ENCODE results near the gene LMOD2. TPM values are rescaled to one million over a fixed set of nuclear protein-coding genes. Genes with fewer than 3 reads are reported as not detected.

Gene LMOD2
- total RNA-seq, 1 donor from 2014 or later: not detected

DNA sequence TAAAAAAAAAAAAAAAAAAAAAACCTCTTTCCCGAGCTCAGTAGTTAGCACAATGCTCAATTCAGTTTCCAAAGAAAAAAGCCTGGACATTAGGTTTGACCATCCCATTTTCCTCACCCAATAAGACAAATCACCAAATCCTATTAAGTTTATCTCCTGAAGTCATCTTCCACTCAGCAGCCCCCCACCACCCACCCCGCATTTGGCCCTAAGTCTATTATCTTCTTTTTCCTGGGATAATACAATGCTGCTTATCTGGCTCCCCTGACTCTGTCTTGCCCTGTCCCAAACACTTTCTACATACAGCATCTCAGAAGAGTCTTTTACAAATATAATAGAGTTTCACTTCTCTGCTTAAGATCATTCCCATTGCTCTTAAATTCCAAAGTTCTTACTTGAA lies 17.8 kb upstream of the LMOD2 start:
- no peak for DNase-seq (ENCODE audit: low spot score in 2 of 2)
- FAIRE-seq: no peak

DNA sequence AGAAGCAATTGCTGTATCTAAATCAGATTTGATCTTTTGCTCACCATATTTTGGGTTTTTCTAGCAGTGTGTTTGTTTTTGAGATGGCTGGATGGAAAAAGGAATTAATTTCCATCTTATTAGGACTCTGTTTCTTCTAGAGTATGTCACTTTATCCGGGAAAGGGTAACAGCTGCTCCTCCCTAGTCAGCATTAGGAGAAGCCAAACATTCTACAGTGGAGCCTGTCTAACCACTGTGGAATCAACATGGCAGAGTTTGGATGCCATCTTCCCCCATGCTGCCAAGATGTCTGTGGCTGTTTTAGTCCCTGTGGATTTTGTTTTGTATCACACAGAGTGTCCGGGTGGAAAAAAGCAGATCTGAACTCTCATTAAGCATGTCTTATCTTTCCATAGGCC lies 16.0 kb upstream of the LMOD2 start:
- DNase-seq (ENCODE audit: low spot score in 2 of 2): no peak
- FAIRE-seq: no peak

DNA sequence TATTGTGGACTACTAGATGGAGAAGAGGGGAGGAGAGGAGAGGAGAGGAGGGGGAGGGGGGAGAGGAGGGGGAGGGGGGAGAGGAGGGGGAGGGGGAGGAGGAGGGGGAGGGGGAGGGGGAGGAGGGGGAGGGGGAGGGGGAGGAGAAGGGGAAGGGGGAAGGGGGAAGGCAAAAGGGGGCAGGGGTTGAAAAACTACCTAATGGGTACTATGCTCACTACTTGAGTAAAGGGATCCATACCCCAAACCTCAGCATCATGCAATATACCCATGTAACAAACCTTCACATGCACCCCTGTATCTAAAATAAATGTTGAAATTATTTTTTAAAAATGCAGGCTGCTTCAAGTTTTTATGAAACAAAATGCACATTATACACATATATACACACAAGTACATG lies 15.1 kb upstream of the LMOD2 start:
- no peak for FAIRE-seq

DNA sequence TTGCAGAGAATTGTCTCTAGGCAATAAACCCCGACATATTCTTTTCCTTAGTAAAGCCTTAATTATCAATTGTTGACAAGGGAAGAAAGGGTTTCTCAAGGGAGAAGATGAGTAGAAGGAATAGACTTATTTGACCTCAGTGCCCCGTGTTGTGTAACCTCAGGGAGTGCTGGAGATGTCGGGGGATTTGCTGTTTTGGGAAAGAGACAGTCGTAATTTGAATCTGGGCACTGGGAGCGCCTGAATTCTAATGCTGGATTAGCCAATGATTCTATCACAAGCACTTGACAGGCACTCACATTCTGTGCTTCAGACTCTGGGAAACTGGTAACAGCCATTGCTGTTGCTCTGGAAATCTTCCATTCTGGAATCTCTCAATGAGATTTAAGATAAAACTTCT lies 13.8 kb upstream of the LMOD2 start:
- FAIRE-seq (no peak), DNase-seq (ENCODE audit: low spot score in 2 of 2) (no peak)

More for the DNA sequence above, 15.1 kb upstream of the LMOD2 start:
- DNase-seq (ENCODE audit: low spot score in 2 of 2): no peak

DNA sequence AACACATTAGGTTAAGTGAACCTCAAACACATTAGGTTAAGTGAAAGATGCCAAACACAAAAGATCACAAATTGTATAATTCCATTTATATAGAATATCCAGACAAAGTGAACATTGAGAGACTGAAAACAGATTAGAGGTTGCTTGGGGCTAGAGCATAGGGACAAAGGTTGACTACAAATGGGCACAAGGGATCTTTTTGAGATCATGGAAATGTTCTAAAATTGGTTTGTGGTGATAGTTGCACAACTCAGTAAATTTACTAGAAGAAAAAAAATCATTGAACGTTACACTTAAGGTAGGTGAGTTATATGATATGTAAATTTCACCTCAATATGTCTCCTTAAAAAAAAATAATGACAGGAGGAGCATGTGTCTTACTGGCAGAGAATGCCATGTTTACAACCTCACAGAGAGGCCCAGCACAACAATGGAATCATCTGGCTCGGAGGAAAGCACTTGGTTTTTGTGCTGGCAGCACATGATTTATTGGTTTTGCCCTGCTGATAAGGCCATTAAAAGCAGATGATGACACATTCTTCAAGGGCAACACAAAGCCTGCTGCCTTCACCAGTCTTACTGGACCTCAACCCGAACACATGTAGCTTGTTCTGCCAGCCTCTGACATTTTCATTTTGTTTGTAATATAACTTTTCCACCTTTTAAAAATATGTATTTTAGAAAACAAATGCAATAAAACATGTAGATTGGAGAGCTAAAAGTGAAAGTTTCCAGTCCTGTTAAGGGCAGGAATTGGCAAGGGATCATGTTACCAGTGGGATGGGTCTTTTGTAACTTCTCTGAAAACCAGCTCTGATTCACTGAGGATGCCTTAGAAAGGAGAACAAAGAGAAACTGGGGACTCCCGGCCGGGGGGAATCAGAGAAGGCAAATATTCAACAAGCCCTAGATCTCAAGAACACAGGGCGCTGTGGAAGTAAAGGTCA lies 11.9 kb upstream of the LMOD2 start:
- DNase-seq (ENCODE audit: low spot score in 2 of 2) (peak in 1 of 2 donors; percentile 12), FAIRE-seq (no peak)

DNA sequence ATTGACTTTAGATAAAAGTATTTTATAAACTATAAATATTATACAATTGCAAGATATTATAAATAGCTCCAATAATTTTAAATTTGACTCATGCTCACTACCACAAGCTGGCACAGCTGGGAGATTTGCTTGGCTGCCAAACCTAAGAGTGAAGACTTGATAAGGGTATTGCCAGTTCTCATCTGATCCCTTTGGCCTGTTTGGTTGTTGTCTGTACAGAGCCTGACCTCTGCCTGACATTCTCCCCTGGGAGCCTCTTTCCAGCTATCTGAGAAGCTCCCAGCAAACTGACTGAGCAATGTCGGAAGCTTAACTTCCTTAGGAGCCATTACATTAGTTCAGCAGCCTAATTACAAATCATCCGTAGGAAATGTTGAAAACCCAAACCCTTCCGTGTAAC lies 10.2 kb upstream of the LMOD2 start:
- no peak for DNase-seq (ENCODE audit: low spot score in 2 of 2)
- FAIRE-seq: no peak

DNA sequence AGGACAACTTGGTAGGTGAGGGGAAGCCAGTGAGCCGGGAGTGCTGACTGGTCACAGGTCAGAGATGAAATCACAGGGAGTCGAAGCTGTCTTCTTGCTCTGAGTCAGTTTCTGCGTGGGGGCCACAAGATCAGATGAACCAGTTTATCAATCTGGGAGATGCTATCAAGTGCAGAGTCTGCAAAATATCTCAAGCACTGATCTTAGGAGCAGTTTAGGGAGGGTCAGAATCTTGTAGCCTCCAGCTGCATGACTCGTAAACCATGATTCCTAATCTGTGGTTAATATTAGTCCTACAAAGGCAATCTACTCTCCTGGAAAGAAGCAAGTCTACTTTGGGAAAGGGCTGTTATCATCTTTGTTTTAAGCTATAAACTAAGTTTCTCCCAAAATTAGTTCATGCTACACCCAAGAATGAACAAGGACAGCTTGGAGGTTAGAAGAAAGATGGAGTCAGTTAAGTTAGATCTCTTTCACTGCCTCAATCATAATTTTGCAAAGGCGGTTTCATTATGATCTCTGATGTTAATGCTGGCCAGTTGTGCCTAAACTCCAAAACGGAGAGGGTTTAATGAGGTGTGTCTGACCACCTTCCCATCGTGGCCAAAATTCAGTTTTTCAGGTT lies 8.4 kb upstream of the LMOD2 start:
- FAIRE-seq: no peak
- DNase-seq (ENCODE audit: low spot score in 2 of 2): no peak

DNA sequence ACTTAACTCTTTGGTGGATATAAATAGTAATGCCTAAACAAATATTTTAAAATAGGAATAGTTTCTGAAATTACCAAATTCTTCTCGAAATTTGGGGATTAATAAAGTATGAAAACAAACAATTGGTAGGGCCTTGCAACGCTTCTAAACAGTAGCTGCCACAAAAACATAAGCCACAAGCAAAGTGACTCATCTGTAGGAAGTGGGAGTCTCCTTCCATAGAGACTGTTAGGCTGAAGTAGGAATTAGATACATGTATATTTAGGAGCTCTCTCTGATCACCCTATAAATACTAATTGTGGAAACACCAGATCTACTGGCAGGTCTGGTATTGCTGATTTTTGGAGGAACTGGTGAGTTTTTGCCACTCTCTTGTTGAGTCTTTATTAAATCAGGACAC lies 5.7 kb upstream of the LMOD2 start:
- FAIRE-seq: no peak

DNA sequence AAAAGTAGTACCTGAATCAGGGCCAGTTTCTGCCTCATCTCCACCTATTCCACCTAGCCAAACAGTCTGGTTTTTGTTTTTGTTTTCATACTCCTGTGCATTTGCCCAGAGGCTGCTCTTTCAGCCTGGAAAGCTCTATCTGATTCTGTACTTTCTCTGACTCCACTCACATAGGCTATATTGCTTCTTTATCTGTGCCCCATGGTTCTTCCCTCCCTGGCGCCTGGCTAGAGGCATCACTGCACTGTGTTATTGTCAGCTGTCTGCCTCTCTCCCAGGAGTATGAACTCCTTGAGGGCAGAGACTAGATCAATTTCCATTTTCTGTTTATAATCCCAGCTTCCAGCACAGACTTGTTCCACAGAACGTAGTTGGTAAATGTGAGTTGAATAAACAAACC lies 5.1 kb upstream of the LMOD2 start:
- FAIRE-seq: no peak
- no peak for DNase-seq (ENCODE audit: low spot score in 2 of 2)

More for the DNA sequence above, 5.7 kb upstream of the LMOD2 start:
- no peak for DNase-seq (ENCODE audit: low spot score in 2 of 2)

DNA sequence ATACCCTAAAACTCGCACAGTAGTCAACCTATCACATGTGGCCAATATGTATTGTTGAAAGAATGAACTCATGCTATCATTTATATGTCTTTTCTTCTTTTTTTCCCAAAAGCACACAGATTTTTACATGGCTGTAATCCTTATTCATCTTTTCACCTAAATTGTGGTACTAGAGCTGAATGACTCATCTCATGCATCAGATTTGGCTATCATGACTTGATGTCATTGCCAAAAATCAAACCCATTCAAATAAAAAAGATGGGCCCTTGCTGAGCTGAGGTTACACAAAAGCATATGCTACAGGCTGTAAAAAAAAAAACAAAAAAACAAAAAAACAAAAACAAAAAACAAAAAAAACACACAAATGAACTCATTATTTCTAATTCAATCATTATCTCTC lies 3.3 kb upstream of the LMOD2 start:
- DNase-seq (ENCODE audit: low spot score in 2 of 2): no peak
- FAIRE-seq: no peak

DNA sequence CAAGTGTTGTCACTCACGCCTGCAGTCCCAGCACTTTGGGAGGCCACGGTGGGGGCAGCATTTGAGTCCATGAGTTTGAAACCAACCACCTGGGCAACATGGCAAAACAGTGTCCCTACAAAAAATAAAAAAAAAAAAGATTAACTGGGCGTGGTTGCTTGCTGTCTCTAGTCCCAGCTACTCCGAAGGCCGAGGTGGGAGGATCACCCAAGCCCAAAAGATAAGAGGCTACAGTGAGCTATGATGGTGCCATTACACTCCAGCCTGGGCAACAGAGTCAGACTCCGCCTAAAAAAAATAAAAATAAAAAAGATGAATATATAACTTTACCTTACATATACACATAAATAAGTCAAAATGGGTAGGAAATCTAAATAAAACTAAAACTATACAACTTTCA lies 2.5 kb upstream of the LMOD2 start:
- FAIRE-seq (no peak), DNase-seq (ENCODE audit: low spot score in 2 of 2) (no peak)

DNA sequence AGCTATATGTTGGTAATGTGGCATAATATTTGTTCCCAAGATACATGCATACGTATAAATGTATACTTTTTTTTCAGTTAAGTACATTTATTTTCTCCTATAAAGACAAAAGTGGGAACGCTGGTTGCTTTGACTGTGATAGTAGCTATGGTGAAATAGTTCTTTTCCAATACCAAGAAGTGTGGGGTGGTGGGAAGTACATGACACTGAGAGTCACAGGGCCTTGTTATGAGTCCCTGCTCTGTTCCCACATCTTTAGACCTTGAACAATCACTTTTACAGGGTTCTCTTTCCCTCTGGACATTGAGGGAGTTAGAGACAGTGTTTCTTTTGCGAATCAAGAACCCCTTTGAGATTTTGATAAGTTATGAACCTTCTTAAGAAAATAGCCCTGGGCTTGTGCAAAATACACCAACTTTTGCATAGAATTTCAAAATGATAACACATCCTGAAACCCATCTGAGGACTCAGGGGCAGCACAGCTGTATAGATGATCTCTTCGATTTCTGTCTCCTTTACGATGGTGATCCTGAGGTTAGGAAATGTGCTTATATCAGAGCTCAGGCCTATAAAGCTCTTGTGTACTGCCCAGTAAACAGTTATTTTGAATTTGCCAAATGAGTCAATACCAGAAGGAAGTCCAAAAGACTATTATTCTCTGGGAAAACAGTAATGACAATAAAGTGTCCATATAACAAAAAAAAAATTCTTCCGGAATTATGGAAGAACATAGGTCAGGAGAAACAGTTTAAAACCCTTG lies 1.1 kb downstream of the LMOD2 start:
- no peak for FAIRE-seq
- no peak for DNase-seq (ENCODE audit: low spot score in 2 of 2)

DNA sequence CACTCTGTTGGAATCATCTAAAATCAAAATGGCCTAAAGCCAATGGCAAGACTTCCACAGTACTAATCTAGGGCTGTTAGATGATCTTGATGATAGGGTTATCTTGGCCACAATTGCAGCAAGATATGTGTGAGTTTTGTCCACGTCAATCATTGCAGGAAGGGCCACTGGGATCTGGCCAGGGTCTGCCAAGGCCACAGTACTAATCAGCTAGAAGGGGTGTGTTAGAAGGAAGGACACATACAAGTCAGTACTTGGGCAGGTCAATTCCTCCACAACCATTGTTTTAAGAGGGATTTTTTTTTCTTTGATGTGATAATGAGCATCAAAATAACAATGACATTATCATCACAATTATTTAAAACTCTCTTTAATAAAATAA lies 1.6 kb downstream of the LMOD2 start:
- DNase-seq (ENCODE audit: low spot score in 2 of 2) (no peak), FAIRE-seq (no peak)

DNA sequence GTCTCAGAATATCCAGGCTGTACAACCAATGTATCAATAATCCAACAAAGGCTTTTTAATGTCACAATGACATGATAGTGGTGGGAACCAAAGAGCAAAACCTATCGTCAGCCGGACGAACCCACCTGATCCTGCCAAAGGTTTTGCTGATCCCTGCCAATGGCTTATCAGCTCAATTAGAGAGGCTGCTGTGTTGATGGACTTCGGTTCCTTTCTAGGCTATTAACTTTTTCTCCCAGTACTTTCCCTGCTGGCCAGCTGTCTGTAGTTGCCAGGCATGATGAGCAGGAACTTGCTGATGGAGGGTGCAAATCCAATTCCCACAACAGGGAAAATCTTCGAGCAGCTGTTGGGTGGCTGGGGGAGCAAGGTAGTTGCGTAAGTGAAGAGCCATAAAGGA lies 2.4 kb downstream of the LMOD2 start:
- FAIRE-seq (no peak), DNase-seq (ENCODE audit: low spot score in 2 of 2) (no peak)

DNA sequence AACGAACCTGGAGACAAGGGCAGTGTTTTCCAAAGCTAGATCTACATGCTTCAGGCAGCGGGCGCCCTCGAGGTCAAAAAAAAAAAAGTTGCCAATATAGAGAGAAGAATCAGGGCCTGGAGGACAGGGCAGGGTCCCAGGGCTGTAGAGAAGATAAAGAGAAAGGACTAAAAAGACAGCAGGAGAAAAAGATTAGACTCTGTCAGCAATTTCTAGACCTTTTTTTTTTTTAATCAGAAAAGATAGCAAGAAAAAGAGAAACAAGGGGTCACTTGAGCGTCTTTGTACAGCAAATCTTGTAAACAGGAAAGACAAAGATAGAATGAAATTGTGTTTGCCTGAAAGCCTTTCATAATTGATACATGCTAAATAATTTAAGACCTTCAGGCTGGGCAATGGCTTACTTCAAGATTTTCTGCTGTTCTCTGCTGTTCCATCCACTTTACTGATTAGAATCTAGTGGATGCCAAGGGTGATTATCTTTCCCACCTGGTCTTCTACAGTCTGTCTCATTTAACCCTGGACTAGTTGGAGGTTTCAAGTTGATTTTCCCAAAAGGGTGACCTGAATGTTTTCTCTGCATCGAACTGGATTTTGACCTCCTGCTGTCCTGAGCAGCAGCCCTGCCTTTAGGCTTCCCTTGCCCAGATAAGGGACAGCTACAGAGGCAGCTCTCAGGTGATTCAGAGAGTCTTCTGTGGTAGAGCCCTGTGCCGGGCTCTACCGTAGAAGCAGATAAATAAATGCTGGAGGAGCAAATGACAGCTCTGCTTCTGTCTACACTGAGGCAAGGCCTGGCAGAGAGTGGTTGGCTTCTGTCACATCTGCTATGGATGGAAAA lies 5.1 kb downstream of the LMOD2 start:
- DNase-seq (ENCODE audit: low spot score in 2 of 2) (no peak), FAIRE-seq (no peak)

DNA sequence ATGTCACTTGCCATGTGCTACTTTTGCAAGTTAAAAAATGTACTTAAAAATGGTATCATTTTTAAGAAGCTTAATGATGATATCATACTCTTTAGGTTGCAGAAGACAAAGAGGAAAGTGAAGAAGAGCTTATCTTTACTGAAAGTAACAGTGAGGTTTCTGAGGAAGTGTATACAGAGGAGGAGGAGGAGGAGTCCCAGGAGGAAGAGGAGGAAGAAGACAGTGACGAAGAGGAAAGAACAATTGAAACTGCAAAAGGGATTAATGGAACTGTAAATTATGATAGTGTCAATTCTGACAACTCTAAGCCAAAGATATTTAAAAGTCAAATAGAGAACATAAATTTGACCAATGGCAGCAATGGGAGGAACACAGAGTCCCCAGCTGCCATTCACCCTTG lies 6.1 kb downstream of the LMOD2 start:
- DNase-seq (ENCODE audit: low spot score in 2 of 2): no peak
- no peak for FAIRE-seq

DNA sequence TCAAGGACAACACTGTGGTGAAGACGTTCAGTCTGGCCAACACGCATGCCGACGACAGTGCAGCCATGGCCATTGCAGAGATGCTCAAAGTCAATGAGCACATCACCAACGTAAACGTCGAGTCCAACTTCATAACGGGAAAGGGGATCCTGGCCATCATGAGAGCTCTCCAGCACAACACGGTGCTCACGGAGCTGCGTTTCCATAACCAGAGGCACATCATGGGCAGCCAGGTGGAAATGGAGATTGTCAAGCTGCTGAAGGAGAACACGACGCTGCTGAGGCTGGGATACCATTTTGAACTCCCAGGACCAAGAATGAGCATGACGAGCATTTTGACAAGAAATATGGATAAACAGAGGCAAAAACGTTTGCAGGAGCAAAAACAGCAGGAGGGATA lies 6.6 kb downstream of the LMOD2 start:
- no peak for DNase-seq (ENCODE audit: low spot score in 2 of 2)
- no peak for FAIRE-seq

DNA sequence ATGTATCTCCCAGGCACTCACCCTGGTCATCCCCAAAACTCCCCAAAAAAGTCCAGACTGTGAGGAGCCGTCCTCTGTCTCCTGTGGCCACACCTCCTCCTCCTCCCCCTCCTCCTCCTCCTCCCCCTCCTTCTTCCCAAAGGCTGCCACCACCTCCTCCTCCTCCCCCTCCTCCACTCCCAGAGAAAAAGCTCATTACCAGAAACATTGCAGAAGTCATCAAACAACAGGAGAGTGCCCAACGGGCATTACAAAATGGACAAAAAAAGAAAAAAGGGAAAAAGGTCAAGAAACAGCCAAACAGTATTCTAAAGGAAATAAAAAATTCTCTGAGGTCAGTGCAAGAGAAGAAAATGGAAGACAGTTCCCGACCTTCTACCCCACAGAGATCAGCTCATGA lies 7.1 kb downstream of the LMOD2 start:
- FAIRE-seq (no peak), DNase-seq (ENCODE audit: low spot score in 2 of 2) (no peak)

DNA sequence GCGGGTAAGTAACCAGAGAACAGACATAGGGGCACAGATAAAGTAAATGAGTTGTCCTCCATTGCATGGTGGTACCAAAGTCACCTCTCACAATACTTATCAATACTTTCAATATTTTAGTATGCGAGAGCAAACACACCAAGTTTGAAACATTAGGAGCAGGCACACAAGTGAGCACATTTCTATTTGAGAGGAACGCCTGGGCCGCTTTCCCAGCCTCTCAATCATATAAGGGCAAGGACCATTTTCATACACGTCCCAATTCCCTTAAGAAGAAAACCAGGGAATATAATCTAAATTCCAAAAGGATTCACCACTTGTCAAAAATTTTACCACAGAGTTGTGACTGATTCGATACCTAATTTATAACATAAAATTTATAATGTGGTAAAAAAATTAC lies 7.5 kb downstream of the LMOD2 start:
- no peak for FAIRE-seq

DNA sequence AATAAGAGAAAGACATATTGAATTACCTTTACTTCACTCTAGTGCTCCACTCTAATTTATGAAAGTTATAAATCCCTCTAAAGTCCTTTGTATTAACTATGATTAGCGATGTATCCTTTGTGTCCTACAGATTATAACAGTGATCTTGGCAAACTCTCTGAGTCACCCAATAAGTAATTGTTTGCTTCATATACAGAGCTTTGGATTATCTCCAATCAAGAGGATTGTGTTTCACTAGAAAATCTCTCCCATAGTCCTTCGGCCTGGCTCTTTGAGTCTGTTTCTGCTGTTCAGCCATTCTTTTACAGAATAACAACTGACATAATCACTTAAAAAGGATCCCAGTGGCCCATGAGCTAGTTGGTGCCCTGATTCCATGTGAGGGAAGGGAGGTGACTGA lies 9.5 kb downstream of the LMOD2 start:
- FAIRE-seq (no peak), DNase-seq (ENCODE audit: low spot score in 2 of 2) (no peak)

More for the DNA sequence above, 7.5 kb downstream of the LMOD2 start:
- DNase-seq (ENCODE audit: low spot score in 2 of 2): no peak
